ENCODE results near the gene SYT5. TPM values are rescaled to one million over a fixed set of nuclear protein-coding genes. Genes with fewer than 3 reads are reported as not detected.

The SYT5 gene
- total and polyA plus RNA-seq, 9 of the 15 experiments (the other 6 are each of a cell fraction or from before 2014, with no cell fraction given) = 1.3 to 20.9 (median 8.8) TPM

DNA sequence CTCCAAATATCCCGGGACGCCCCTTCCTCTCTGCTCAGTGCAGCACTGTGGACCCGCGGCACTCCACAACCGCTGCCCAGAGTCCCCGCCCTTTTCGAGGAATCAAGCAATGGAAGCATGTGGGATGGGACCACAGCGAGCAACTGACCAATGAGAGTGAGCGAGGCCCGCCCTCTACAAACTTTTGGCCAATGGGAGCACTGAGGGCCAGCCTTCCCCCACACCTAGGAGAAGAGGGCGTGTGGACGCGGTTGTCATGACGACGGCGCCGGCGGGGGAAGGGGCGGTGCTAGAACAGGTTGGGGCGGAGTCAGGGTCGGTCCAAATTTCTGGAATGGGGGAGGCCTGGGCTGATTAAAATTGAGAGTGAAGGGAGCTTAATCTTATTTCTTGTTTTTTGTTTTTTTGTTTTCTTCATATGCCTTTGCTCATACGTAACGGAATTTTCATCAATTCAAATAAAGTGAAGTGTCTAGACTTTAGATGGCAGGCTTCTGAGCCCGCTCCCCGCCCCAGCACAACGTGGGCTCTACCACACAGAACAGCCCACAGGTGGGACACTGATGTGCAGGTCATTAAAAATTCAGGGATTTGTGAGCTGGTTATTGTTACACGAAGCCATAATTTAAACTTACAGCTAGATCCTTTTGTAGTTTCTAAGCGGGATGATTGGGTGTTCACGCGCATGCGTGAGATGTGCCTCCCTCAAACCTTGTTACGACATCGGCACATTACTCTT is 13.4 kb downstream of the SYT5 start, which contains the start of gene DNAAF3 (continued):
- TF ChIP-seq, protein P1, sequence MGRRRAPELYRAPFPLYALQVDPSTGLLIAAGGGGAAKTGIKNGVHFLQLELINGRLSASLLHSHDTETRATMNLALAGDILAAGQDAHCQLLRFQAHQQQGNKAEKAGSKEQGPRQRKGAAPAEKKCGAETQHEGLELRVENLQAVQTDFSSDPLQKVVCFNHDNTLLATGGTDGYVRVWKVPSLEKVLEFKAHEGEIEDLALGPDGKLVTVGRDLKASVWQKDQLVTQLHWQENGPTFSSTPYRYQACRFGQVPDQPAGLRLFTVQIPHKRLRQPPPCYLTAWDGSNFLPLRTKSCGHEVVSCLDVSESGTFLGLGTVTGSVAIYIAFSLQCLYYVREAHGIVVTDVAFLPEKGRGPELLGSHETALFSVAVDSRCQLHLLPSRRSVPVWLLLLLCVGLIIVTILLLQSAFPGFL (CRISPR knock-in tag; IDR thresholded peaks at IDR 0.05) = no peak
- TF ChIP-seq KLF1 (tag; IDR thresholded peaks at IDR 0.05) (0 out of 2 replicates have a peak, but pooled peaks have one; percentile 24), SAFB (IDR thresholded peaks at IDR 0.05; ENCODE audit: borderline replicate concordance, low read depth, low read length) (no peak), HDAC1 (IDR thresholded peaks at IDR 0.05) (no peak), ZNF175 (CRISPR knock-in tag; IDR thresholded peaks at IDR 0.05; ENCODE audit: low read depth) (no peak), NCOA2 (IDR thresholded peaks at IDR 0.05; ENCODE audit: partially characterized antibody in 2 of 2) (no peak), JUND (IDR thresholded peaks at IDR 0.05; ENCODE audit: borderline replicate concordance, low read depth, low read length) (peak; percentile 97), JUND (tag; IDR thresholded peaks at IDR 0.05; ENCODE audit: borderline replicate concordance, low read depth, low read length) (no peak), ZNF764 (CRISPR knock-in tag; IDR thresholded peaks at IDR 0.05; ENCODE audit: low read depth) (no peak), MXD1 (CRISPR knock-in tag; IDR thresholded peaks at IDR 0.05; ENCODE audit: borderline replicate concordance, poor library complexity, severe bottlenecking) (no peak), DDX20 (tag; IDR thresholded peaks at IDR 0.05; ENCODE audit: low read depth) (no peak), PKNOX1 (IDR thresholded peaks at IDR 0.05) (peak; percentile 51), RBM14 (IDR thresholded peaks at IDR 0.05; ENCODE audit: borderline replicate concordance, insufficient read depth, low read depth, low read length) (no peak), NFRKB (IDR thresholded peaks at IDR 0.05; ENCODE audit: low read depth) (no peak)
